HEK293 (cell line): Measurements from ENCODE around the gene CRYGN.
A peak's percentile ranks its signal among the peaks of the same experiment; 100 is the strongest.

Experiments
- CTCF ChIA-PET: fragments of 350-600 bp; formaldehyde crosslinking; extraction: SDS; loops from one replicate; lab custom pipeline; 2021; ENCODE audit warnings: antibody characterized with exemption; lab: Yijun Ruan, JAX
- POLR2A ChIA-PET: fragments of 300-600 bp; formaldehyde crosslinking; extraction: SDS; loops from one replicate; lab custom pipeline; 2020; ENCODE audit warnings: antibody characterized with exemption, inconsistent platforms; lab: Yijun Ruan, JAX
- H3K27ac ChIP-seq: fragments of 200-500 bp; sonication (Bioruptor generic); 2 replicates; pipeline ENCODE4 v1.5.1; 2014; ENCODE audit warnings: low read depth, low read length, control low read depth, inconsistent platforms; ENCODE audit errors: extremely low read depth
- H3K36me3 ChIP-seq, 2 experiments: fragments of 200-500 bp in 1 of 2; sonication (Bioruptor generic) in 1 of 2; 1 replicate in 1 of 2; 2 replicates in 1 of 2; pipeline ENCODE4 v1.5.1; 2014 to 2017; ENCODE audit warnings: inconsistent platforms in 2 of 2, low read length in 2 of 2; ENCODE audit not compliant: control insufficient read depth in 2 of 2, insufficient read depth in 1 of 2
- H3K4me1 ChIP-seq: fragments of 200-500 bp; sonication (Bioruptor generic); 2 replicates; pipeline ENCODE4 v1.5.1; 2014; ENCODE audit warnings: mild to moderate bottlenecking, low read length, inconsistent platforms; ENCODE audit not compliant: control insufficient read depth, insufficient read depth
- H3K4me3 ChIP-seq: 2 replicates; pipeline ENCODE4 v1.5.1; 2011; ENCODE audit warnings: low read depth, mild to moderate bottlenecking, control low read depth, low read length, moderate library complexity
- H3K9me3 ChIP-seq: fragments of 200-500 bp; sonication (Bioruptor generic); 2 replicates; pipeline ENCODE4 v1.5.1; 2014; ENCODE audit warnings: low read depth, low read length, inconsistent platforms; ENCODE audit not compliant: control insufficient read depth, insufficient read depth
- HOXA7 ChIP-seq: sonication (generic); formaldehyde crosslinking; IDR thresholded peaks from 2 replicates; pipeline ENCODE4 v1.8.1; 2022; ENCODE audit warnings: missing genetic modification reagents, borderline replicate concordance
- KLF10 ChIP-seq: fragments of 450-650 bp; IDR thresholded peaks from 2 replicates; pipeline ENCODE4 v1.5.1; 2018; ENCODE audit warnings: missing biosample characterization, mild to moderate bottlenecking, missing genetic modification characterization
- PRDM10 ChIP-seq: fragments of 450-650 bp; formaldehyde crosslinking; IDR thresholded peaks from 2 replicates; pipeline ENCODE4 v1.5.1; 2016; ENCODE audit warnings: missing biosample characterization, missing genetic modification characterization
- ZBTB44 ChIP-seq: fragments of 450-650 bp; IDR thresholded peaks from 2 replicates; pipeline ENCODE4 v1.5.1; 2018; ENCODE audit warnings: missing biosample characterization, mild to moderate bottlenecking, missing genetic modification characterization
- ZEB2 ChIP-seq: fragments of 450-650 bp; formaldehyde crosslinking; IDR thresholded peaks from 2 replicates; pipeline ENCODE4 v1.5.1; 2016; ENCODE audit warnings: missing biosample characterization, missing genetic modification characterization
- ZNF174 ChIP-seq: fragments of 450-650 bp; formaldehyde crosslinking; IDR thresholded peaks from 2 replicates; pipeline ENCODE4 v1.5.0; 2017; ENCODE audit warnings: missing biosample characterization, mild to moderate bottlenecking, missing genetic modification characterization
- ZNF18 ChIP-seq: fragments of 450-650 bp; formaldehyde crosslinking; IDR thresholded peaks from 2 replicates; pipeline ENCODE4 v1.5.1; 2016; ENCODE audit warnings: missing biosample characterization, missing genetic modification characterization
- ZNF202 ChIP-seq: fragments of 450-650 bp; formaldehyde crosslinking; IDR thresholded peaks from 2 replicates; pipeline ENCODE4 v1.5.1; 2016; ENCODE audit warnings: missing biosample characterization, missing genetic modification characterization, borderline replicate concordance
- ZNF510 ChIP-seq: fragments of 450-650 bp; formaldehyde crosslinking; IDR thresholded peaks from 2 replicates; pipeline ENCODE4 v1.5.1; 2018; ENCODE audit warnings: mild to moderate bottlenecking, missing genetic modification characterization, missing biosample characterization; ENCODE audit not compliant: insufficient replicate concordance
- ZNF518A ChIP-seq: fragments of 450-650 bp; formaldehyde crosslinking; conservative IDR thresholded peaks from 2 replicates; pipeline ENCODE4 v1.5.1; 2016; ENCODE audit warnings: low read depth, missing biosample characterization, missing genetic modification characterization
- ZNF677 ChIP-seq: fragments of 450-650 bp; IDR thresholded peaks from 2 replicates; pipeline ENCODE4 v1.5.0; 2018; ENCODE audit warnings: missing biosample characterization, mild to moderate bottlenecking, missing genetic modification characterization, moderate library complexity
- ZNF830 ChIP-seq: fragments of 450-650 bp; IDR thresholded peaks from 2 replicates; pipeline ENCODE4 v1.5.0; 2018; ENCODE audit warnings: missing biosample characterization, missing genetic modification characterization, low read depth, mild to moderate bottlenecking, moderate library complexity

Gene CRYGN

GRCh38 chr7:151383638-151384351 is 56.1 kb downstream of the CRYGN start:
- Histone ChIP-seq H3K36me3 (peaks cover 0 to 11% of the 10 kb centered on the region in 2 experiments; a peak in 1 of 3 replicates), H3K9me3 (no peaks in the 10 kb centered on the region), H3K4me3 (no peak overlapping the region)
- TF ChIP-seq PRDM10 (peak; percentile 67), ZNF510 (tag by site-specific recombination) (no peak)
- TF ChIP-seq, all 188 proteins: peak for 1
- Histone ChIP-seq H3K4me1 (no peaks in the 10 kb centered on the region), H3K27ac (no peak overlapping the region)
- POLR2A ChIA-PET: no interaction called here
- CTCF ChIA-PET: interaction anchor here (0.6 to 1.0 kb wide), 5 partner anchors 12 to 187 kb away, joined by 3 to 5 read pairs (median 3); no protein-coding TSS in a partner anchor

- POLR2A ChIA-PET: no interaction called here
- Histone ChIP-seq H3K36me3 (peaks cover 0 to 25% of the 10 kb centered on the region in 2 experiments; a peak in 1 of 3 replicates), H3K9me3 (no peaks in the 10 kb centered on the region), H3K4me3 (no peak overlapping the region), H3K4me1 (no peaks in the 10 kb centered on the region), H3K27ac (no peak overlapping the region)
- CTCF ChIA-PET: no interaction called here
- TF ChIP-seq ZNF677 (tag by site-specific recombination) (no peak), ZNF202 (tag by site-specific recombination) (no peak), ZNF830 (no peak), ZEB2 (tag by site-specific recombination) (no peak), KLF10 (tag by site-specific recombination) (no peak), ZNF518A (no peak), ZNF174 (no peak), ZNF18 (no peak), ZBTB44 (no peak), HOXA7 (CRISPR knock-in tag) (no peak)
Measured at GRCh38 chr7:151382079-151382885, 57.7 kb downstream of the CRYGN start.
